Measurements from ENCODE around the gene FMNL2.

Gene FMNL2

GRCh38 chr2:152339556-152340286 lies 4.7 kb downstream of the FMNL2 start:
- no peak for DNase-seq

GRCh38 chr2:152342259-152343046 lies 7.5 kb downstream of the FMNL2 start:
- no peak for DNase-seq

- DNase-seq = no peak
Observed at GRCh38 chr2:152343426-152343825, 8.5 kb downstream of the FMNL2 start.

GRCh38 chr2:152344579-152345195 lies 9.7 kb downstream of the FMNL2 start:
- DNase-seq = no peak

- DNase-seq = no peak
Observed at GRCh38 chr2:152347076-152347475, 12.1 kb downstream of the FMNL2 start.

- DNase-seq = no peak
Observed at GRCh38 chr2:152348388-152348787, 13.4 kb downstream of the FMNL2 start.

GRCh38 chr2:152349416-152349815 lies 14.4 kb downstream of the FMNL2 start:
- DNase-seq = no peak

GRCh38 chr2:152350155-152350679 lies 15.2 kb downstream of the FMNL2 start:
- DNase-seq = no peak

GRCh38 chr2:152352616-152353015 lies 17.6 kb downstream of the FMNL2 start:
- DNase-seq = no peak

GRCh38 chr2:152353364-152353763 lies 18.4 kb downstream of the FMNL2 start:
- no peak for DNase-seq

- no peak for DNase-seq
Observed at GRCh38 chr2:152354069-152354755, 19.2 kb downstream of the FMNL2 start.

- no peak for DNase-seq
Observed at GRCh38 chr2:152354909-152355308, 19.9 kb downstream of the FMNL2 start.

GRCh38 chr2:152355409-152355831 lies 20.4 kb downstream of the FMNL2 start:
- no peak for DNase-seq

GRCh38 chr2:152359573-152360363 lies 24.8 kb downstream of the FMNL2 start:
- DNase-seq = no peak

GRCh38 chr2:152363936-152364335 lies 29.0 kb downstream of the FMNL2 start:
- DNase-seq = no peak

GRCh38 chr2:152367547-152368390 lies 32.8 kb downstream of the FMNL2 start:
- no peak for DNase-seq

- no peak for DNase-seq
Observed at GRCh38 chr2:152369176-152369860, 34.3 kb downstream of the FMNL2 start.

- DNase-seq = no peak
Observed at GRCh38 chr2:152370783-152371182, 35.8 kb downstream of the FMNL2 start.

- DNase-seq = no peak
Observed at GRCh38 chr2:152372438-152372984, 37.5 kb downstream of the FMNL2 start.

- no peak for DNase-seq
Observed at GRCh38 chr2:152375174-152375573, 40.2 kb downstream of the FMNL2 start.

Measured in stimulated activated CD4-positive, alpha-beta T cell treated with anti-CD3 and anti-CD28 coated beads, Interleukin-4, amount 100 ng/mL, for 4 hours (primary cell).